GM23248 (cell line): ENCODE data around the gene CPEB3. TPM values are rescaled to one million over a fixed set of nuclear protein-coding genes. Genes with fewer than 3 reads are reported as not detected.

Experiments used
- DNase-seq: peaks from one replicate; pipeline ENCODE4 v3.0.0-alpha.2; 2015
- H2AFZ ChIP-seq: fragments of 200-600 bp; sonication (generic); 2 replicates; pipeline ENCODE4 v1.6.1; 2016; ENCODE audit warnings: antibody characterized with exemption
- H3F3A ChIP-seq: fragments of 200-600 bp; sonication (generic); 2 replicates; pipeline ENCODE4 v1.6.1; 2016; ENCODE audit warnings: mild to moderate bottlenecking, antibody characterized with exemption, mixed run types; ENCODE audit not compliant: insufficient read depth
- H3K27ac ChIP-seq: fragments of 200-600 bp; sonication (generic); 2 replicates; pipeline ENCODE4 v1.5.1; 2016; ENCODE audit warnings: mild to moderate bottlenecking
- H3K27me3 ChIP-seq: fragments of 200-600 bp; sonication (generic); replicated peaks from 2 replicates; pipeline ENCODE4 v1.6.1; 2016; ENCODE audit warnings: mild to moderate bottlenecking; ENCODE audit not compliant: insufficient read depth
- H3K36me3 ChIP-seq: fragments of 200-600 bp; sonication (generic); 2 replicates; pipeline ENCODE4 v1.6.1; 2016; ENCODE audit warnings: low read depth, mild to moderate bottlenecking
- H3K4me1 ChIP-seq: fragments of 200-600 bp; sonication (generic); 2 replicates; pipeline ENCODE4 v1.6.1; 2016; ENCODE audit warnings: mild to moderate bottlenecking; ENCODE audit not compliant: insufficient read depth
- H3K4me2 ChIP-seq: fragments of 200-600 bp; sonication (generic); one replicate; pipeline ENCODE4 v1.6.1; 2016; ENCODE audit warnings: mild to moderate bottlenecking; ENCODE audit not compliant: unreplicated experiment
- H3K4me3 ChIP-seq: fragments of 200-600 bp; sonication (generic); 2 replicates; pipeline ENCODE4 v1.5.1; 2016; ENCODE audit warnings: mild to moderate bottlenecking
- H3K79me2 ChIP-seq: fragments of 200-600 bp; sonication (generic); 2 replicates; pipeline ENCODE4 v1.6.1; 2016; ENCODE audit warnings: mild to moderate bottlenecking; ENCODE audit not compliant: insufficient read depth
- H3K9ac ChIP-seq: fragments of 200-600 bp; sonication (generic); 2 replicates; pipeline ENCODE4 v1.6.1; 2016; ENCODE audit warnings: mild to moderate bottlenecking
- H3K9me2 ChIP-seq: fragments of 200-600 bp; sonication (generic); 2 replicates; pipeline ENCODE4 v1.6.1; 2016; ENCODE audit warnings: mixed run types, mild to moderate bottlenecking, moderate library complexity; ENCODE audit not compliant: insufficient read depth
- H3K9me3 ChIP-seq: fragments of 200-600 bp; sonication (generic); one replicate; pipeline ENCODE4 v1.6.1; 2017; ENCODE audit warnings: low read depth
- H4K20me1 ChIP-seq: fragments of 200-600 bp; sonication (generic); 2 replicates; pipeline ENCODE4 v1.6.0; 2016; ENCODE audit not compliant: insufficient read depth
- EZH2 ChIP-seq: fragments of 200-600 bp; sonication (generic); IDR thresholded peaks from 2 replicates; pipeline ENCODE4 v1.6.1; 2018; ENCODE audit warnings: antibody characterized with exemption, mild to moderate bottlenecking; ENCODE audit not compliant: insufficient read depth, poor library complexity, severe bottlenecking
- EZH2phosphoT487 ChIP-seq: fragments of 200-600 bp; sonication (generic); IDR thresholded peaks from 2 replicates; pipeline ENCODE4 v1.6.1; 2018; ENCODE audit warnings: antibody characterized with exemption, moderate library complexity, mild to moderate bottlenecking, low read depth; ENCODE audit not compliant: insufficient read depth
- WGBS, 2 experiments: methylation state at CpG; one replicate each; pipeline ENCODE4 v1.1.6; 2015 to 2017; ENCODE audit warnings: low lambda C conversion rate in 2 of 2, low coverage in 1 of 2; ENCODE audit errors: missing lambda C conversion rate in 2 of 2; 5-methylcytosine and 5-hydroxymethylcytosine counted together
- in situ Hi-C: fragments of 300-500 bp; cut with MboI; formaldehyde crosslinking; loops from 2 replicates; pipeline ENCODE4 v1.15.0; 2020
- polyA plus RNA-seq: library from polyadenylated mRNA; unstranded; fragments of >200 nt; fragmentation: Nextera tagmentation; extraction: Ambion mirVana; gene quantifications from 2 replicates; pipeline ENCODE4 v1.2.1, GENCODE V29; 2016
- small RNA-seq: library from RNA; depleted of rRNA; stranded (forward); fragments of <200 nt; gene quantifications from one replicate; pipeline ENCODE3, GENCODE V24; 2014; ENCODE audit warnings: low read depth, low replicate concordance
- total RNA-seq: library from RNA; depleted of rRNA; stranded (reverse); fragments of >200 nt; shearing (Covaris generic); gene quantifications from 2 replicates; pipeline ENCODE4 v1.2.3, GENCODE V29; 2014; rRNA removed

The CPEB3 gene
- total and polyA plus RNA-seq, 2 experiments from 2014 or later: 0.60 to 1.1 TPM

- Histone ChIP-seq H3F3A (0 out of 2 replicates have a peak, but pooled peaks cover 5% of the 10 kb centered on the region), H3K4me2 (no peak overlapping the region), H3K27ac (no peak overlapping the region), H3K4me3 (no peak overlapping the region), H3K9ac (no peak overlapping the region), H3K9me2 (no peaks in the 10 kb centered on the region), H3K27me3 (no peaks in the 10 kb centered on the region), H3K9me3 (no peaks in the 10 kb centered on the region), H2AFZ (no peak overlapping the region), H3K4me1 (no peaks in the 10 kb centered on the region), H3K36me3 (peaks cover 56% of the 10 kb centered on the region), H4K20me1 (no peaks in the 10 kb centered on the region), H3K79me2 (no peaks in the 10 kb centered on the region)
- 93 to 95% methylated on average over 2 of the region's 2 CpGs for WGBS, 2 experiments
- in situ Hi-C loops: no loop called here
- TF ChIP-seq EZH2phosphoT487: no peak
- no peak for TF ChIP-seq EZH2
- no peak for DNase-seq
These were observed 287.6 kb downstream of the CPEB3 start for GRCh38 chr10:92003258-92003657.

GRCh38 chr10:92001995-92002394 is 288.9 kb downstream of the CPEB3 start:
- TF ChIP-seq EZH2 (no peak), EZH2phosphoT487 (no peak)
- no peak for DNase-seq
- Histone ChIP-seq H3K27me3 (no peaks in the 10 kb centered on the region), H3F3A (0 out of 2 replicates have a peak, but pooled peaks cover 5% of the 10 kb centered on the region), H3K9ac (no peak overlapping the region), H3K27ac (no peak overlapping the region), H3K36me3 (peaks cover 56% of the 10 kb centered on the region), H3K9me2 (no peaks in the 10 kb centered on the region), H3K4me3 (no peak overlapping the region), H3K9me3 (no peaks in the 10 kb centered on the region), H3K4me2 (no peak overlapping the region), H3K79me2 (no peaks in the 10 kb centered on the region), H3K4me1 (no peaks in the 10 kb centered on the region), H2AFZ (no peak overlapping the region), H4K20me1 (no peaks in the 10 kb centered on the region)
- in situ Hi-C loops: no loop called here
- 97 to 100% methylated on average over 2 of the region's 2 CpGs for WGBS, 2 experiments

GRCh38 chr10:92001581-92001980 is 289.3 kb downstream of the CPEB3 start:
- DNase-seq: no peak
- Histone ChIP-seq H3K9me2 (no peaks in the 10 kb centered on the region), H3K79me2 (no peaks in the 10 kb centered on the region), H4K20me1 (no peaks in the 10 kb centered on the region), H3K9ac (no peak overlapping the region), H3K9me3 (no peaks in the 10 kb centered on the region), H3K4me2 (no peak overlapping the region), H3K4me1 (no peaks in the 10 kb centered on the region), H3F3A (0 out of 2 replicates have a peak, but pooled peaks cover 5% of the 10 kb centered on the region), H2AFZ (no peak overlapping the region), H3K36me3 (peaks cover 60% of the 10 kb centered on the region), H3K4me3 (no peak overlapping the region), H3K27me3 (no peaks in the 10 kb centered on the region), H3K27ac (no peak overlapping the region)
- WGBS, 2 experiments: 96 to 99% methylated on average over 3 of the region's 3 CpGs
- in situ Hi-C loops: no loop called here
- TF ChIP-seq EZH2phosphoT487: no peak
- no peak for TF ChIP-seq EZH2

Small RNAs within 50 kb of the gene (small RNA-seq; reads per million reads assigned to genes)
- gene RF00019 (not detected), gene RF00402 (not detected), gene RF00622 (not detected), gene RNY3P12 (not detected)

Other genes with a start within 250 kb of the CPEB3 start
- gene MARCHF5, start 89 bp upstream of the CPEB3 start, total RNA-seq: 10.6 and 14.2 TPM in 2 replicates
- gene MARCHF5, start 89 bp upstream of the CPEB3 start, polyA plus RNA-seq: 41.4 and 45.7 TPM in 2 replicates